Endothelial cell of umbilical vein (primary cell): ENCODE measurements around the gene CALU.

Source experiments
- EZH2 ChIP-seq: IDR thresholded peaks from 2 replicates; pipeline ENCODE4 v1.6.1; 2012; ENCODE audit warnings: borderline replicate concordance, low read depth, mild to moderate bottlenecking, moderate library complexity, low read length, inconsistent platforms; ENCODE audit not compliant: severe bottlenecking
- MYC ChIP-seq: IDR thresholded peaks from one replicate; pipeline ENCODE4 v1.6.1; 2011; ENCODE audit warnings: mild to moderate bottlenecking, low read depth, low read length
- POLR2A ChIP-seq: IDR thresholded peaks from 2 replicates; pipeline ENCODE4 v1.6.1; 2012; ENCODE audit warnings: low read depth, mild to moderate bottlenecking, control low read depth, low read length
- TF ChIP-seq, protein P1 (sequence below), 2 donors: IDR thresholded peaks; 1 replicate in 1 of 2; 2 replicates in 1 of 2; pipeline ENCODE4 v1.5.1; 2011; ENCODE audit warnings: low read length in 2 of 2, mild to moderate bottlenecking in 2 of 2, moderate library complexity in 2 of 2, control low read depth in 1 of 2, inconsistent platforms in 1 of 2, low read depth in 1 of 2; ENCODE audit not compliant: insufficient read depth in 1 of 2; ENCODE audit errors: extremely low read depth in 1 of 2

DNA sequence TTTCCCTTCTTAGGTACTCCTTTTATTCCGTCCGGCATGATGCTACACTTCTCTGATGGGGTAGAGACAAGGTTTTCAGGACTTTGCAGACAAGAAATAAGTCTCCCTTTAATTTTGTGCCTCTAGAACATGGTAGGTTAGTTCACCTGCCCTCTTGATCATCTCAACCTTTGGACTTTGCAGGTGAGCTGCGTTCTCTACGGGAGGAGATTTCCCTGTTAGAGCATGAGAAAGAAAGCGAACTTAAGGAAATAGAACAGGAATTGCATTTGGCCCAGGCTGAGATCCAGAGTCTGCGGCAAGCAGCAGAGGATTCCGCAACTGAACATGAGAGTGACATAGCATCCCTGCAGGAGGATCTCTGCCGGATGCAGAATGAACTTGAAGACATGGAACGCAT lies 61.8 kb downstream of the CALU start:
- TF ChIP-seq, protein P1, sequence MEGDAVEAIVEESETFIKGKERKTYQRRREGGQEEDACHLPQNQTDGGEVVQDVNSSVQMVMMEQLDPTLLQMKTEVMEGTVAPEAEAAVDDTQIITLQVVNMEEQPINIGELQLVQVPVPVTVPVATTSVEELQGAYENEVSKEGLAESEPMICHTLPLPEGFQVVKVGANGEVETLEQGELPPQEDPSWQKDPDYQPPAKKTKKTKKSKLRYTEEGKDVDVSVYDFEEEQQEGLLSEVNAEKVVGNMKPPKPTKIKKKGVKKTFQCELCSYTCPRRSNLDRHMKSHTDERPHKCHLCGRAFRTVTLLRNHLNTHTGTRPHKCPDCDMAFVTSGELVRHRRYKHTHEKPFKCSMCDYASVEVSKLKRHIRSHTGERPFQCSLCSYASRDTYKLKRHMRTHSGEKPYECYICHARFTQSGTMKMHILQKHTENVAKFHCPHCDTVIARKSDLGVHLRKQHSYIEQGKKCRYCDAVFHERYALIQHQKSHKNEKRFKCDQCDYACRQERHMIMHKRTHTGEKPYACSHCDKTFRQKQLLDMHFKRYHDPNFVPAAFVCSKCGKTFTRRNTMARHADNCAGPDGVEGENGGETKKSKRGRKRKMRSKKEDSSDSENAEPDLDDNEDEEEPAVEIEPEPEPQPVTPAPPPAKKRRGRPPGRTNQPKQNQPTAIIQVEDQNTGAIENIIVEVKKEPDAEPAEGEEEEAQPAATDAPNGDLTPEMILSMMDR (IDR thresholded peaks at IDR 0.05; ENCODE audit: extremely low read depth in 1 of 2, insufficient read depth in 1 of 2, low read depth in 1 of 2, low read length in 2 of 2) = no peak
- TF ChIP-seq EZH2 (no peak), MYC (no peak), POLR2A (no peak)
